C4-2B (cell line): ENCODE data around the gene MOCS1.

ENCODE experiments used
- H3K27ac ChIP-seq: fragments of 450-650 bp; 2 replicates; pipeline ENCODE4 v1.5.1; 2017
- ZFX ChIP-seq: fragments of 450-650 bp; IDR thresholded peaks from 2 replicates; pipeline ENCODE4 v1.6.1; 2017
- TF ChIP-seq, protein P1 (sequence below): fragments of 450-650 bp; conservative IDR thresholded peaks from 2 replicates; pipeline ENCODE4 v1.5.1; 2017; ENCODE audit warnings: mild to moderate bottlenecking

The MOCS1 gene

DNA sequence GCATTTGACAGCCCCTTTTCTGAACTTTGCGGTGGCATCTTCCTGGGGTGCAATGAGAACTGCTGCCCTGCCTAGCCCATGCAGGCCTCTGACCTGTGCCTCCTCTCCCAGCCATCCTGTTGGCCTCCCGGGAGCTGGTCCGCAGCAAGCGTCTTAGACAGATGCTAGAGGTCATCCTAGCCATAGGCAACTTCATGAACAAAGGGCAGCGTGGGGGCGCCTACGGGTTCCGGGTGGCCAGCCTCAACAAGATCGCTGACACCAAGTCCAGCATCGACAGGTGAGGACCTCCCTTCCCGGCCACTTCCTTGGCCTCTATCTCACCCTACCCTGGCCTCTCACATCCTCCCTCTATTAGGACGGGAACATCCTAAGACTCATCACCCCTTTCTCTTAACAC lies 37.6 kb downstream of the MOCS1 start:
- TF ChIP-seq, protein P1, sequence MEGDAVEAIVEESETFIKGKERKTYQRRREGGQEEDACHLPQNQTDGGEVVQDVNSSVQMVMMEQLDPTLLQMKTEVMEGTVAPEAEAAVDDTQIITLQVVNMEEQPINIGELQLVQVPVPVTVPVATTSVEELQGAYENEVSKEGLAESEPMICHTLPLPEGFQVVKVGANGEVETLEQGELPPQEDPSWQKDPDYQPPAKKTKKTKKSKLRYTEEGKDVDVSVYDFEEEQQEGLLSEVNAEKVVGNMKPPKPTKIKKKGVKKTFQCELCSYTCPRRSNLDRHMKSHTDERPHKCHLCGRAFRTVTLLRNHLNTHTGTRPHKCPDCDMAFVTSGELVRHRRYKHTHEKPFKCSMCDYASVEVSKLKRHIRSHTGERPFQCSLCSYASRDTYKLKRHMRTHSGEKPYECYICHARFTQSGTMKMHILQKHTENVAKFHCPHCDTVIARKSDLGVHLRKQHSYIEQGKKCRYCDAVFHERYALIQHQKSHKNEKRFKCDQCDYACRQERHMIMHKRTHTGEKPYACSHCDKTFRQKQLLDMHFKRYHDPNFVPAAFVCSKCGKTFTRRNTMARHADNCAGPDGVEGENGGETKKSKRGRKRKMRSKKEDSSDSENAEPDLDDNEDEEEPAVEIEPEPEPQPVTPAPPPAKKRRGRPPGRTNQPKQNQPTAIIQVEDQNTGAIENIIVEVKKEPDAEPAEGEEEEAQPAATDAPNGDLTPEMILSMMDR: no peak
- no peak for TF ChIP-seq ZFX
- no peak overlapping the region for H3K27ac ChIP-seq

DNA sequence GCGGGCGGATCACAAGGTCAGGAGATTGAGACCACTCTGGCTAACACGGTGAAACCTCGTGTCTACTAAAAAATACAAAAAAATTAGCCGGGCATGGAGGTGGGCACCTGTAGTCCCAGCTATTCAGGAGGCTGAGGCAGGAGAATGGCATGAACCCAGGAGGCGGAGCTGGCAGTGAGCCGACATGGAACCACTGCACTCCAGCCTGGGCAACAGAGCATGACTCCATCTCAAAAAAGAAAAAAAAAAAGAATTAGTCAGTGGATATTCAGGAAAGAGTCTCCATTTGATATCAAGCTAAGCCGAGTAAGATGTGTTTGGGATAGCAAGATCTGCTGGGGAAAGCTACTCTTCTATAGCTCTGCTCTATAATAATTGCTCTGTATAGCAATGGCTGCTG lies 41.0 kb downstream of the MOCS1 start:
- TF ChIP-seq, protein P1: no peak
- no peak for TF ChIP-seq ZFX
- H3K27ac ChIP-seq: no peak overlapping the region

DNA sequence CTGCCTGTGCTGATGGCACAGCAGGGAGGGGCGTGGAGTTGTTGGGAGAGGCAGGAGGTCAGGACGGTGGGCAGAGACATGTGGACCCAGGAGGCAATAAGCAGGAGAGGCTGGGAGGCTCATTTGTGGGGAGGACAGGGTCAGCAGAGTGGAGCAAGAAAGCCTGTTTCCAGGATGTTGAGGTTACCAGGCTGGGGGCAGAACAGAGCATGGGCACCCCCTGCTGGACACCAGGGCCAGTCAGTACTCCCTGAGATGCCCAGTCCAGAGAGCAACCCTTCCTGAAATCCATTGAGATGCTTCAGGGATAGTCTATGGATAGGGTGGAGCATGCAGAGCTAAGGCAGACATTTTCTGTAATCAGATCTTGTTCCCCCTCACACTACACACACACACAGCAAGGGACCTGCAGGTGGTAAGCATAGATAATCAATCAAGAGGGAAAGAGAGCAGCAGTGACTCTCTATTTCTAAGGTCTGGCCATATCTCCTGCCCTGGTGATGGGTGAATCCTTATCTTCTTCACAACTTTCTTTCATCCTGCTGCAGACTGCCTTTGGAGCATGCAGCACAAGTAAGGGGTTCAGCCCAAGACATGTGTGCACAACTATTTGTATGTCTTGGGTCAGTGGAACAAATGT lies 41.7 kb downstream of the MOCS1 start:
- no peak overlapping the region for H3K27ac ChIP-seq
- TF ChIP-seq, protein P1: peak; percentile 84
- TF ChIP-seq ZFX: no peak

DNA sequence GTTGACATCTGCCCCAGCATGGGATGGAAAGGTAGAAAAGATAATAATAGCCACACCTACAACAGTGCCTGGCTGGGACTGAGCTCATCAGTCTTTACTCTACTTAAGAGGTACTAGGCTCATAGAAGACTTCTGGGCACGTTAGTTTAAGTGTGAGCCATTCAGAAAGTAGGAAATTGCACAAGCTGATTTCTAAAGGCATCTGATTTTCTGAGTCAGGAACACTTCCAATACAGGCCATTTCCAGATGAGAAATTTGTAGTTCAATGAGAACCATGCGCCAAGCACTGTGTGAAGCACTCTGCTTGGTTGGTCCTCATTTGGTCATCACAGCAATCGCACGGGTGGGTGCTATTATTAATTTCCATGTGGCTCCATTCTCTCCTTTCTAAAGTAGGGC lies 42.3 kb downstream of the MOCS1 start:
- TF ChIP-seq, protein P1: no peak
- TF ChIP-seq ZFX: no peak
- no peak overlapping the region for H3K27ac ChIP-seq

DNA sequence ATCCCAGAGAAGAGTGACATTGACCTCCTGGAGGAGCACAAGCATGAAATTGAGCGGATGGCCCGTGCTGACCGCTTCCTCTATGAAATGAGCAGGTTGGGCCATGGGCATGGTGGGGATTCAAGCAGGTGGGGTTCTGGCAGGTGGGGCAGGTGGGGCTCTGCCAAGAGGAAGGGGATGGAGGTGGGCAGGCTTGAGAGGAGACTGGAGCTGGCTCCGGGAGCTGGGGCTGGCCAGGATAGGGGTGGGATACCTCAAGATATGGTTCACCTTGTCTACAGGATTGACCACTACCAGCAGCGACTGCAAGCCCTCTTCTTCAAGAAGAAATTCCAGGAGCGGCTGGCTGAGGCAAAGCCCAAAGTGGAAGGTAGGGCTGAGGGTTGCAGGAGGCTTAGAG lies 42.9 kb downstream of the MOCS1 start:
- TF ChIP-seq ZFX: no peak
- TF ChIP-seq, protein P1: no peak
- H3K27ac ChIP-seq: no peak overlapping the region

DNA sequence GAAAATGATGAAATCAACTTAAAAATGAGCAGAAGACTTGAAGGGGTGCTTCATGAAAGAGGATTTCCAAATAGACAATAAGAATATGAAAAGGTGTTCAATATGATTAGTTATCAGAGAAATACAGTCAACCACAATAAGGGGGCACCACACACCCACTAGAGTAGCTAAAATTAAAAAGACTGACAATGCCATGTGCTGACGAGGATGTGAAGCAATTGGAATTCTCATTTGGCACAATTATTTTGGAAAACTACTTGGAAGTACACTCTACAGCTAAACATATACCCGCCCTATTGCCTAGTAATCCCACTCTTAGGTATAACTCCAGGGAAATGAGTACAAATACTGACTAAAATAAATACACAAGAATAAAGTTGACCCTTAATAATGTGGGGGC lies 45.0 kb downstream of the MOCS1 start:
- H3K27ac ChIP-seq: no peak overlapping the region
- TF ChIP-seq, protein P1: no peak
- TF ChIP-seq ZFX: no peak

DNA sequence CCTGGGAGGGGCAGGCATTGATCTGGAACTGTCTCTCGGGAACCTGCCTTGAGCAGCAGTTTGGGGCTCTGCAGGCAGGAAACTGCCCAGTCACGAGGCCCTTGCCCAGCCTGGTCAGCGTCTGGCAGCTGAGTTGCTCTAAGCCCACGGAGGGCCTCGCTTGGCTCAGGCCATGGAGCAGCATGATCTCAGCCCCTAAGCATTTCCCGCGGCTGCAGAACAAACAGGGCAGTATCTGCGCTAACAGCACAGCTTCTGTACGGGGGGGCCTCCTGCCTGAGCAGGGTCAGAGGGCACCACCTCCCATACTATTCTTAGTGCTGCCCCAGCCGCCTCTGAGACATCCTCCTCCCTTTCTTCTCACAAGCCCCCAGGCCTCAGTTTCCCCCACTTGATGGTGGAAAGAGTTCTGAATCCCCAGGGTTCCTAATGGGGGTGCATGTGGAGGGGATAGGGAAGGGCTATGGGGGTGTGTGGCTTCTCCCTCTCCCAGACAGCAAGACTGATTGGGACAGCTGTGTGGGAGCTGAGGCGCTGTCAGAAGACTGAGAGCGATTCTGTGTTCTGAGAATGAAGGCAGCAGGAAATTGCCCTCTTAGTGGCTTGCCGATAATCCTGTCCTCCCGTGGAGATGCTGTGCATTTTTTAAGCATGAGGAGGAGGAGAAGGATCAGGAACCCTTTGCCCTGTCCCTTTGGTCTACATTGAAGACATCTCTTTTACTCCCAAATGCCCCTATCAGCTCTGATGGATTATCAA lies 46.4 kb downstream of the MOCS1 start:
- TF ChIP-seq, protein P1: no peak
- TF ChIP-seq ZFX: no peak
- no peak overlapping the region for H3K27ac ChIP-seq
